ENCODE results near the gene RNF169. TPM values are rescaled to one million over a fixed set of nuclear protein-coding genes. Genes with fewer than 3 reads are reported as not detected.

The RNF169 gene

GRCh38 chr11:74853223-74853622, 104.6 kb downstream of the RNF169 start:
- no peak overlapping the region for H3K9ac ChIP-seq (ENCODE audit: low read depth, low read length)
- no peak overlapping the region for H3K4me2 ChIP-seq (ENCODE audit: low read length)
- no peaks in the 10 kb centered on the region for H3K9me3 ChIP-seq (replicated peaks; ENCODE audit: low read length)
- no peaks in the 10 kb centered on the region for H3K27me3 ChIP-seq (ENCODE audit: control insufficient read depth, insufficient read depth, low read length)
- peaks cover 31% of the 10 kb centered on the region for H3K36me3 ChIP-seq (ENCODE audit: insufficient read depth, low read length)
- peaks cover 23% of the 10 kb centered on the region for H3K4me1 ChIP-seq (ENCODE audit: control insufficient read depth, insufficient read depth, low read length)
- H3K4me3 ChIP-seq (ENCODE audit: low read length), result no peak overlapping the region

- Histone ChIP-seq H3K9ac (ENCODE audit: low read depth, low read length) (no peak overlapping the region), H3K9me3 (replicated peaks; ENCODE audit: low read length) (peaks cover 5% of the 10 kb centered on the region), H3K4me1 (ENCODE audit: control insufficient read depth, insufficient read depth, low read length) (no peaks in the 10 kb centered on the region), H3K36me3 (ENCODE audit: insufficient read depth, low read length) (peaks cover 62% of the 10 kb centered on the region), H3K4me3 (ENCODE audit: low read length) (no peak overlapping the region), H3K4me2 (ENCODE audit: low read length) (no peak overlapping the region), H3K27me3 (ENCODE audit: control insufficient read depth, insufficient read depth, low read length) (no peaks in the 10 kb centered on the region)
These were observed 112.1 kb downstream of the RNF169 start for GRCh38 chr11:74860743-74861142.

- peaks cover 63% of the 10 kb centered on the region for H3K36me3 ChIP-seq (ENCODE audit: insufficient read depth, low read length)
- no peak overlapping the region for H3K4me3 ChIP-seq (ENCODE audit: low read length)
- no peak overlapping the region for H3K9ac ChIP-seq (ENCODE audit: low read depth, low read length)
- H3K27me3 ChIP-seq (ENCODE audit: control insufficient read depth, insufficient read depth, low read length), result no peaks in the 10 kb centered on the region
- H3K4me1 ChIP-seq (ENCODE audit: control insufficient read depth, insufficient read depth, low read length), result no peaks in the 10 kb centered on the region
- H3K9me3 ChIP-seq (replicated peaks; ENCODE audit: low read length), result peaks cover 17% of the 10 kb centered on the region
- no peak overlapping the region for H3K4me2 ChIP-seq (ENCODE audit: low read length)
These were observed 114.8 kb downstream of the RNF169 start for GRCh38 chr11:74863410-74863809.

- Histone ChIP-seq H3K36me3 (ENCODE audit: insufficient read depth, low read length) (peaks cover 66% of the 10 kb centered on the region), H3K4me2 (ENCODE audit: low read length) (no peak overlapping the region), H3K9ac (ENCODE audit: low read depth, low read length) (no peak overlapping the region), H3K4me3 (ENCODE audit: low read length) (no peak overlapping the region), H3K9me3 (replicated peaks; ENCODE audit: low read length) (peaks cover 25% of the 10 kb centered on the region), H3K27me3 (ENCODE audit: control insufficient read depth, insufficient read depth, low read length) (no peaks in the 10 kb centered on the region), H3K4me1 (ENCODE audit: control insufficient read depth, insufficient read depth, low read length) (no peaks in the 10 kb centered on the region)
These were observed 117.9 kb downstream of the RNF169 start for GRCh38 chr11:74866557-74866956.

GRCh38 chr11:74870485-74870884, 121.8 kb downstream of the RNF169 start:
- Histone ChIP-seq H3K4me3 (ENCODE audit: low read length) (no peak overlapping the region), H3K9me3 (replicated peaks; ENCODE audit: low read length) (peaks cover 23% of the 10 kb centered on the region), H3K36me3 (ENCODE audit: insufficient read depth, low read length) (peaks cover 65% of the 10 kb centered on the region), H3K9ac (ENCODE audit: low read depth, low read length) (no peak overlapping the region), H3K4me1 (ENCODE audit: control insufficient read depth, insufficient read depth, low read length) (no peaks in the 10 kb centered on the region), H3K27me3 (ENCODE audit: control insufficient read depth, insufficient read depth, low read length) (no peaks in the 10 kb centered on the region), H3K4me2 (ENCODE audit: low read length) (no peak overlapping the region)

GRCh38 chr11:74871037-74871436, 122.4 kb downstream of the RNF169 start:
- peaks cover 17% of the 10 kb centered on the region for H3K9me3 ChIP-seq (replicated peaks; ENCODE audit: low read length)
- H3K4me2 ChIP-seq (ENCODE audit: low read length), result no peak overlapping the region
- H3K4me3 ChIP-seq (ENCODE audit: low read length), result no peak overlapping the region
- H3K4me1 ChIP-seq (ENCODE audit: control insufficient read depth, insufficient read depth, low read length), result no peaks in the 10 kb centered on the region
- H3K36me3 ChIP-seq (ENCODE audit: insufficient read depth, low read length), result peaks cover 60% of the 10 kb centered on the region
- no peak overlapping the region for H3K9ac ChIP-seq (ENCODE audit: low read depth, low read length)
- H3K27me3 ChIP-seq (ENCODE audit: control insufficient read depth, insufficient read depth, low read length), result no peaks in the 10 kb centered on the region

- H3K4me2 ChIP-seq (ENCODE audit: low read length), result no peak overlapping the region
- no peak overlapping the region for H3K9ac ChIP-seq (ENCODE audit: low read depth, low read length)
- H3K36me3 ChIP-seq (ENCODE audit: insufficient read depth, low read length), result peaks cover 35% of the 10 kb centered on the region
These were observed 128.5 kb downstream of the RNF169 start for GRCh38 chr11:74877132-74877531.

More at GRCh38 chr11:74877132-74877531, 128.5 kb downstream of the RNF169 start:
- Histone ChIP-seq H3K4me1 (ENCODE audit: control insufficient read depth, insufficient read depth, low read length) (no peaks in the 10 kb centered on the region), H3K27me3 (ENCODE audit: control insufficient read depth, insufficient read depth, low read length) (no peaks in the 10 kb centered on the region), H3K9me3 (replicated peaks; ENCODE audit: low read length) (peaks cover 3% of the 10 kb centered on the region), H3K4me3 (ENCODE audit: low read length) (no peak overlapping the region)

Small RNAs within 50 kb of the gene (small RNA-seq; reads per million reads assigned to genes)
- gene MIR4696 (not detected), gene RN7SL239P (not detected)

Data from skeletal muscle satellite cell (primary cell).